Measurements from ENCODE around the gene ADGRD1.

The ADGRD1 gene

GRCh38 chr12:131171029-131171428 is 217.3 kb downstream of the ADGRD1 start:
- TF ChIP-seq NFIC (IDR thresholded peaks at IDR 0.05) (no peak), EP300 (IDR thresholded peaks at IDR 0.05; ENCODE audit: borderline replicate concordance) (no peak), ZBTB7A (IDR thresholded peaks at IDR 0.05; ENCODE audit: low read depth) (no peak), EGR1 (IDR thresholded peaks at IDR 0.05) (no peak), TAF1 (IDR thresholded peaks at IDR 0.05; ENCODE audit: low read depth) (no peak), YY1 (IDR thresholded peaks at IDR 0.05; ENCODE audit: low read depth) (no peak), TCF12 (IDR thresholded peaks at IDR 0.05; ENCODE audit: low read depth) (no peak), MAX (IDR thresholded peaks at IDR 0.05) (no peak), CREB1 (IDR thresholded peaks at IDR 0.05; ENCODE audit: low read depth) (no peak), CEBPB (IDR thresholded peaks at IDR 0.05) (no peak), TEAD4 (IDR thresholded peaks at IDR 0.05) (no peak), RAD21 (IDR thresholded peaks at IDR 0.05; ENCODE audit: low read depth) (no peak), USF1 (IDR thresholded peaks at IDR 0.05) (no peak), REST (IDR thresholded peaks at IDR 0.05; ENCODE audit: low read depth) (no peak), FOXM1 (IDR thresholded peaks at IDR 0.05; ENCODE audit: borderline replicate concordance, low read depth) (no peak)

GRCh38 chr12:131174901-131175300 is 221.2 kb downstream of the ADGRD1 start:
- TF ChIP-seq TAF1 (IDR thresholded peaks at IDR 0.05; ENCODE audit: low read depth) (no peak), YY1 (IDR thresholded peaks at IDR 0.05; ENCODE audit: low read depth) (no peak), TCF12 (IDR thresholded peaks at IDR 0.05; ENCODE audit: low read depth) (no peak), ZBTB7A (IDR thresholded peaks at IDR 0.05; ENCODE audit: low read depth) (no peak), MAX (IDR thresholded peaks at IDR 0.05) (no peak), NFIC (IDR thresholded peaks at IDR 0.05) (no peak), REST (IDR thresholded peaks at IDR 0.05; ENCODE audit: low read depth) (no peak)

- TF ChIP-seq TCF12 (IDR thresholded peaks at IDR 0.05; ENCODE audit: low read depth) (no peak), MAX (IDR thresholded peaks at IDR 0.05) (no peak), EGR1 (IDR thresholded peaks at IDR 0.05) (no peak), TEAD4 (IDR thresholded peaks at IDR 0.05) (no peak), RAD21 (IDR thresholded peaks at IDR 0.05; ENCODE audit: low read depth) (no peak), REST (IDR thresholded peaks at IDR 0.05; ENCODE audit: low read depth) (no peak), CEBPB (IDR thresholded peaks at IDR 0.05) (no peak), TAF1 (IDR thresholded peaks at IDR 0.05; ENCODE audit: low read depth) (no peak), USF1 (IDR thresholded peaks at IDR 0.05) (no peak), FOXM1 (IDR thresholded peaks at IDR 0.05; ENCODE audit: borderline replicate concordance, low read depth) (no peak), YY1 (IDR thresholded peaks at IDR 0.05; ENCODE audit: low read depth) (no peak), CREB1 (IDR thresholded peaks at IDR 0.05; ENCODE audit: low read depth) (no peak), NFIC (IDR thresholded peaks at IDR 0.05) (no peak), EP300 (IDR thresholded peaks at IDR 0.05; ENCODE audit: borderline replicate concordance) (no peak), ZBTB7A (IDR thresholded peaks at IDR 0.05; ENCODE audit: low read depth) (no peak)
Measured at GRCh38 chr12:131176266-131176665, 222.6 kb downstream of the ADGRD1 start.

- TF ChIP-seq EP300 (IDR thresholded peaks at IDR 0.05; ENCODE audit: borderline replicate concordance) (no peak), TCF12 (IDR thresholded peaks at IDR 0.05; ENCODE audit: low read depth) (no peak), CREB1 (IDR thresholded peaks at IDR 0.05; ENCODE audit: low read depth) (no peak), USF1 (IDR thresholded peaks at IDR 0.05) (no peak), REST (IDR thresholded peaks at IDR 0.05; ENCODE audit: low read depth) (no peak)
Measured at GRCh38 chr12:131176926-131177325, 223.2 kb downstream of the ADGRD1 start.
